ENCODE data around the gene TPM1.

Gene TPM1

GRCh38 chr15:63072023-63072650 lies 29.6 kb downstream of the TPM1 start:
- Histone ChIP-seq H3K4me3 (ENCODE audit: insufficient read depth, low read depth, low read length, poor library complexity, severe bottlenecking) (no peak overlapping the region), H3K36me3 (ENCODE audit: control insufficient read depth, insufficient read depth, low read length) (no peaks in the 10 kb centered on the region), H3K27ac (ENCODE audit: insufficient read depth, low read length, poor library complexity, severe bottlenecking) (no peak overlapping the region), H3K27me3 (replicated peaks; ENCODE audit: control insufficient read depth, insufficient read depth, low read length, poor library complexity, severe bottlenecking) (no peaks in the 10 kb centered on the region), H3K9me3 (ENCODE audit: control insufficient read depth, low read length) (no peaks in the 10 kb centered on the region), H3K4me1 (ENCODE audit: control insufficient read depth, insufficient read depth, low read length, poor library complexity, severe bottlenecking) (no peaks in the 10 kb centered on the region)
- DNase-seq: no peak

DNA sequence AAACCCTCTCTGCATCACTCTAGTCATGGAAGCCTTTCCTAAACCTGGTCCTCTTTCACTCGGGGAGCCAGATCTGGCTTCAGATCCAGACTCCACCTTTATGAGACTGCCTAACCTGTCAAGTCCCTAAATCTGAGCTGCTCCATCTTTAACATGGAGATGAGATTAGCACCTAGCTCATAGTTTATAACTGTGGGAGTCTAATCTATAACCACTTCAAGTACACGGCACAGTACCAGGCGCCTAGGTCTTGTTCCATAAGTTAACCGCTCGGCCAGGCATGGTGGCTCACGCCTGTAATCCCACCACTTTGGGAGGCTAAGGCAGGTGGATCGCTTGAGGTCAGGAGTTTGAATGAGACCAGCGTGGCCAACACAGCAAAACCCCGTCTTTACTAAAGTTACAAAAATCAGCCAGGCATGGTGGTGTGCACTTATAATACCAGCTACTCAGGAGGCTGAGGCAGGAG lies 30.3 kb downstream of the TPM1 start:
- H3K27me3 ChIP-seq (replicated peaks; ENCODE audit: control insufficient read depth, insufficient read depth, low read length, poor library complexity, severe bottlenecking): no peaks in the 10 kb centered on the region
- no peak overlapping the region for H3K27ac ChIP-seq (ENCODE audit: insufficient read depth, low read length, poor library complexity, severe bottlenecking)
- H3K4me1 ChIP-seq (ENCODE audit: control insufficient read depth, insufficient read depth, low read length, poor library complexity, severe bottlenecking): no peaks in the 10 kb centered on the region
- H3K9me3 ChIP-seq (ENCODE audit: control insufficient read depth, low read length): no peaks in the 10 kb centered on the region
- no peaks in the 10 kb centered on the region for H3K36me3 ChIP-seq (ENCODE audit: control insufficient read depth, insufficient read depth, low read length)
- no peak for DNase-seq
- no peak overlapping the region for H3K4me3 ChIP-seq (ENCODE audit: insufficient read depth, low read depth, low read length, poor library complexity, severe bottlenecking)

GRCh38 chr15:63073497-63074172 lies 31.1 kb downstream of the TPM1 start:
- Histone ChIP-seq H3K4me3 (ENCODE audit: insufficient read depth, low read depth, low read length, poor library complexity, severe bottlenecking) (no peak overlapping the region), H3K4me1 (ENCODE audit: control insufficient read depth, insufficient read depth, low read length, poor library complexity, severe bottlenecking) (no peaks in the 10 kb centered on the region), H3K27ac (ENCODE audit: insufficient read depth, low read length, poor library complexity, severe bottlenecking) (no peak overlapping the region), H3K36me3 (ENCODE audit: control insufficient read depth, insufficient read depth, low read length) (no peaks in the 10 kb centered on the region), H3K9me3 (ENCODE audit: control insufficient read depth, low read length) (no peaks in the 10 kb centered on the region), H3K27me3 (replicated peaks; ENCODE audit: control insufficient read depth, insufficient read depth, low read length, poor library complexity, severe bottlenecking) (no peaks in the 10 kb centered on the region)
- DNase-seq: no peak

- Histone ChIP-seq H3K9me3 (ENCODE audit: control insufficient read depth, low read length) (no peaks in the 10 kb centered on the region), H3K27me3 (replicated peaks; ENCODE audit: control insufficient read depth, insufficient read depth, low read length, poor library complexity, severe bottlenecking) (no peaks in the 10 kb centered on the region), H3K4me3 (ENCODE audit: insufficient read depth, low read depth, low read length, poor library complexity, severe bottlenecking) (no peak overlapping the region), H3K27ac (ENCODE audit: insufficient read depth, low read length, poor library complexity, severe bottlenecking) (no peak overlapping the region), H3K36me3 (ENCODE audit: control insufficient read depth, insufficient read depth, low read length) (no peaks in the 10 kb centered on the region), H3K4me1 (ENCODE audit: control insufficient read depth, insufficient read depth, low read length, poor library complexity, severe bottlenecking) (no peaks in the 10 kb centered on the region)
- no peak for DNase-seq
Measured at GRCh38 chr15:63075015-63075983, 32.8 kb downstream of the TPM1 start.

DNA sequence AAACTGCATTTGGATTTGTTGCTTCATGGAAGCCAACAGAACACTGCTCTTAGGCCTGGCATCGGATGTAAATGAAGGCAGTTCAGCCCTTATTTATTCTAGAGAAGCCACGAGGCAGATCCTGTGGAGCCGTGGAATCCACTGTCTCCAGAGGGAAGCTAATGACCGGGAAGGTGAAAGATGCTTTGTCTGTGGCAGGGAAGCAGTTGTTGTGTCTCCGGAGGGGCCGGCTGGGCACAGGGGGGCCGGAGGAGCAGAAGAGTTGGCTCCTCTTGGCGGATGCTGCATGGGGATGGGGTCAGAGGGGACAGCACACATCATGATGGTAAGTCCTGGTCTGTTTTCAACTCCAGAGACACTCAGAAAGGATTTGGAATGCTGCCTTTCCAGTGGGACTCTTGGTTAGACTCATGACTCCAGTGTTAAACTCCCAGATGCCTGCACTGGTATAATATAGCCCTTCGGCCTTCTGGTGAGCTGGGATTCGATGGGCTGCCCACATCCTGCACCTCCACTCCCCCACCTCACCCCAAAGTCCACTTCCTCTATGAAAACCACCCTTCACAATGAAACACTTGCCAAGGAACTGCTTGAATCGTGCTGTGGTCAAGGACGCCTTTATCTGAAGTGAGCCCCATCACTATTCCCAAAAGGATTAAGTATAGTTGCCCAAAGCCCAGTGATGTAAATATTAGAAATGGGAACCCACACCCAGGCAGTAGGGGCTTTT lies 33.6 kb downstream of the TPM1 start:
- Histone ChIP-seq H3K4me1 (ENCODE audit: control insufficient read depth, insufficient read depth, low read length, poor library complexity, severe bottlenecking) (no peaks in the 10 kb centered on the region), H3K9me3 (ENCODE audit: control insufficient read depth, low read length) (no peaks in the 10 kb centered on the region), H3K36me3 (ENCODE audit: control insufficient read depth, insufficient read depth, low read length) (no peaks in the 10 kb centered on the region), H3K27me3 (replicated peaks; ENCODE audit: control insufficient read depth, insufficient read depth, low read length, poor library complexity, severe bottlenecking) (no peaks in the 10 kb centered on the region), H3K4me3 (ENCODE audit: insufficient read depth, low read depth, low read length, poor library complexity, severe bottlenecking) (no peak overlapping the region), H3K27ac (ENCODE audit: insufficient read depth, low read length, poor library complexity, severe bottlenecking) (no peak overlapping the region)
- no peak for DNase-seq

GRCh38 chr15:63076714-63077046 lies 34.1 kb downstream of the TPM1 start:
- Histone ChIP-seq H3K9me3 (ENCODE audit: control insufficient read depth, low read length) (no peaks in the 10 kb centered on the region), H3K4me1 (ENCODE audit: control insufficient read depth, insufficient read depth, low read length, poor library complexity, severe bottlenecking) (no peaks in the 10 kb centered on the region), H3K4me3 (ENCODE audit: insufficient read depth, low read depth, low read length, poor library complexity, severe bottlenecking) (no peak overlapping the region), H3K36me3 (ENCODE audit: control insufficient read depth, insufficient read depth, low read length) (no peaks in the 10 kb centered on the region), H3K27ac (ENCODE audit: insufficient read depth, low read length, poor library complexity, severe bottlenecking) (no peak overlapping the region), H3K27me3 (replicated peaks; ENCODE audit: control insufficient read depth, insufficient read depth, low read length, poor library complexity, severe bottlenecking) (no peaks in the 10 kb centered on the region)
- DNase-seq: no peak

DNA sequence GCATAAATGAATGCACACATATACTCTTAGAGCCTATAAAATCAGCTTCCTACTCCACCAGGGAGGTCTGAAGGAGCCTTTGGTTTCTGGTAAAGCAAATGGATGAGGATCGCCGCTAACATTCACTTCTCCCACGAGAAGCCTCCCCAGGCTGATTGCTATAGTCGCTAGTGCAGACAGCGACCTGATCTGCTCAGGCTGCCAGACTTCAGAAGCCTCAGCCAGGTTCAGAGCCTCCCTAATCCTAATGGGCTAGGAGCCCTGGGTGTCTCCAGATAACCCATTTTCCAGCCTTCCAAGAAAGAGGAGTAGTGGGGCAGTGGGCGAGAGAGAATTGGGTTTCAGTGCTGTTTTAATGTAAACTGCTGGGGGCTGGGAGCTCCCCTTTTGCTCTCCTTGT lies 35.4 kb downstream of the TPM1 start:
- H3K27me3 ChIP-seq (replicated peaks; ENCODE audit: control insufficient read depth, insufficient read depth, low read length, poor library complexity, severe bottlenecking): no peaks in the 10 kb centered on the region
- H3K27ac ChIP-seq (ENCODE audit: insufficient read depth, low read length, poor library complexity, severe bottlenecking): no peak overlapping the region
- no peaks in the 10 kb centered on the region for H3K4me1 ChIP-seq (ENCODE audit: control insufficient read depth, insufficient read depth, low read length, poor library complexity, severe bottlenecking)
- DNase-seq: no peak
- no peaks in the 10 kb centered on the region for H3K36me3 ChIP-seq (ENCODE audit: control insufficient read depth, insufficient read depth, low read length)
- no peaks in the 10 kb centered on the region for H3K9me3 ChIP-seq (ENCODE audit: control insufficient read depth, low read length)
- H3K4me3 ChIP-seq (ENCODE audit: insufficient read depth, low read depth, low read length, poor library complexity, severe bottlenecking): no peak overlapping the region

DNA sequence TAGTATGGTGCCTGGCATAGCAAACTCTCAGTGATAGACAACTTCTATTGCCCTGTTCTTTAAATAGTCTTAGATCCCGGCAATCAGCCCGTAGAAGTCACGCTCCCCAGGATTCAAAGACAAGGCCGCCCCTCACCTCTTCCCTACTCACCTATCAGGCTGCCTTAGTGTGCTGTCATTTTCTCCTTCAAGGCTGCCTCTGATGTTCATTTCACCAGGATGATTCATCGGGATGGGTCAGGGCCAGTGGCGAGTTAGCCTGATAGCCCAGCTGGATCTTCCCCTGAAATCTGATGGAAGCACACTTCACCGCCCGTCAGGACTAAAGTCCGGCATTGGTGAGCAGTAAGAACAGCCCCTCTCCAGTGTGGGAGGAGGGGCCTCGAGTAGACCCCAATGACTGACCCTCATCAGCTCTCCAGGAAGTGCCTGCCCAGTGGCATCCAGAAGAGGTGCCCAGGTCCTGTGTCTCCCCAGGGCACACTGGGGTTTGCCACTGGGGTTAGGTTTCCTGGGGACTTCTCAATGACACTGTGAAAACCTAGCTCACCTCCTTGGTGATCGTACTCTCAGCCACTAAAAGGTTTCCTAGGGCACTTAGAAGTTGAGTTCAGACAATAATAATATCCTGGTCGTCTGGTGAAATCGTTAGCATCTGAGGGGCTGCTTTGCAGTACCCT lies 37.5 kb downstream of the TPM1 start:
- H3K27me3 ChIP-seq (replicated peaks; ENCODE audit: control insufficient read depth, insufficient read depth, low read length, poor library complexity, severe bottlenecking): no peaks in the 10 kb centered on the region
- no peak overlapping the region for H3K4me3 ChIP-seq (ENCODE audit: insufficient read depth, low read depth, low read length, poor library complexity, severe bottlenecking)
- no peak overlapping the region for H3K27ac ChIP-seq (ENCODE audit: insufficient read depth, low read length, poor library complexity, severe bottlenecking)
- H3K36me3 ChIP-seq (ENCODE audit: control insufficient read depth, insufficient read depth, low read length): no peaks in the 10 kb centered on the region
- DNase-seq: no peak
- H3K9me3 ChIP-seq (ENCODE audit: control insufficient read depth, low read length): no peaks in the 10 kb centered on the region
- no peaks in the 10 kb centered on the region for H3K4me1 ChIP-seq (ENCODE audit: control insufficient read depth, insufficient read depth, low read length, poor library complexity, severe bottlenecking)

DNA sequence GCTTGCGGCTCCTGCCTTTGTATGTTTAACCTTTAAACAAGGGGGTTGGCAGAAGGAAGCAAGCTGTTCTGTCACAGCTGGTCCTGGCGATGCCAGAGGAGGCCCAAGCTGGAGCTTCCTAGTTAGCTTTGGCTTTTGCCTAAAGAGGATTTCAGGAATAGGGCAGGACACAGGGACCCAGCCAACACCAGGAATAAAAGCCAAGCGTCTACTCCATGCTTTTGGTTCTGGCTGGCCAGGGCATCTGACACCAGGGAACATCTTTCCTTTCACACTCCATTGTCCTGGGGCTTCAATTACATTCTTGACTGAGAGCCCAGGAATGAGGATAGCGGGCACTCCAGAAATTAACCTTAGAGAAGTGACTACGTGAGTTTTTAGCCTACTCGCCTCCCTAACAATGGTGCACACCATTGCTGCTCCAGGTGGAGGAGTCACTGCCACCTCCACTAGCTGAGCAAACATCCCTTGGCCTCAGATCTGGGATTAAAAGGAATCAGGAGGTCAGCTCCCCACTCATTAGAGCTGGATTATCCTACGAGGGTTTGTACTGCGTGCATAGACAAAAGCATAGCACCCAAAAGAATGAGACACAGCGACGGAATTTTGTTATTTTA lies 38.2 kb downstream of the TPM1 start:
- Histone ChIP-seq H3K4me3 (ENCODE audit: insufficient read depth, low read depth, low read length, poor library complexity, severe bottlenecking) (no peak overlapping the region), H3K36me3 (ENCODE audit: control insufficient read depth, insufficient read depth, low read length) (no peaks in the 10 kb centered on the region), H3K27ac (ENCODE audit: insufficient read depth, low read length, poor library complexity, severe bottlenecking) (no peak overlapping the region), H3K9me3 (ENCODE audit: control insufficient read depth, low read length) (no peaks in the 10 kb centered on the region), H3K27me3 (replicated peaks; ENCODE audit: control insufficient read depth, insufficient read depth, low read length, poor library complexity, severe bottlenecking) (no peaks in the 10 kb centered on the region), H3K4me1 (ENCODE audit: control insufficient read depth, insufficient read depth, low read length, poor library complexity, severe bottlenecking) (no peaks in the 10 kb centered on the region)
- DNase-seq: no peak

All from effector memory CD4-positive, alpha-beta T cell (primary cell).